ENCODE results near the gene ATG5.

The ATG5 gene

GRCh38 chr6:106220485-106220884 lies 105.1 kb downstream of the ATG5 start:
- no peak for DNase-seq (ENCODE audit: low spot score)

GRCh38 chr6:106216527-106216926 lies 109.0 kb downstream of the ATG5 start:
- DNase-seq (ENCODE audit: low spot score) = no peak

DNA sequence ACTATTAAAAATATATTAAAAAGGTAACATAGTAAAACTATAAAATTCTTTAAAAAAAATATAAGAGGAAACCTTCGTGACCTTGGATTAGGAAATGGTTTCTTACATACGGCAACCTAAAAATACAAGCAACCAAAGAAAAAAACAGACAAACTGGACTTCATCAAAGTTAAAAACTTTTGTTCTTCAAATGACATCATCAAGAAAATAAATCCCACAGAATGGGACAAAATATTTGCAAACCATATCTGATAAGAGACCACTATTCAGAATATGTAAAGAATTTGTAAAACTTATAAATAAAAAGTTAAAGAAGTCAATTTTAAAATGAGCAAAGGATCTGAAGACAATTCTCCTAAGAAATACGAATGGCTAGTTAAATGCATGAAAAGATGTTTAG lies 110.0 kb downstream of the ATG5 start:
- no peak for DNase-seq (ENCODE audit: low spot score)

DNA sequence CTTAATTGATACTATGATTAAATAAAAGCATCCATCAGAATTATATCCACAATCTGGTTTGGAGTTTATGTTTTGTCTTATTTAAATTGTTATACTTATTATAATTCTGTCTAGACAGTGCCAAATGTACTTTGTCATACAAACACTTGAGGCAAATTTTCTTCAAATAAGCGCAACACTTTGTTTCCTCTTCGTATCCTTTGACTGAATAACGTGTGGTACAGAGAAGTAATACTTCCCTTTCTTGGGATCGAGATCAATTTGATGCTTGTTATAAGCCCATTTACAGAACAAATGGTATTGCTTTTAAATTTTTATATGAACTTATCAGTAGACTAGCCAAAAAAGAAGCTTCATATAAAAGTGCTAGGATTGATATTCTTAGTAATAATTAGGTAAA lies 111.0 kb downstream of the ATG5 start:
- no peak for DNase-seq (ENCODE audit: low spot score)

- DNase-seq (ENCODE audit: low spot score) = no peak
Observed at GRCh38 chr6:106213660-106214289, 111.8 kb downstream of the ATG5 start.

DNA sequence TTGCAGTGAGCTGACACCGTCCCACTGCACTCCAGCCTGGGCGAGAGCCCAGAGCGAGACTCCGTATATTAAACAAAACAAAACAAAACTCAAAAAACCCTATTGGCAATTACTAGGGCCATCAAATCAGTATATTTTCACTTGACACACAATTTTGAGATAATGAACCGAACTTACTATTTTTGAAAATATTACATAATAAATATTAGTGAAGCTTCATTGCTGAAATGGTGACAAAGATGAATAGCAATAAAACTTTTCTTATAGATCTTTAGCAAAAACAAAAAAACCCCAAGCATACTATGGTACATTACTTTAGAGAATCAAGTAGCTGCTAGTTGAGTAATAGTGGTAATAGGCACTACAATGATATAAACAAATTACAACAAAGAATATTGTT lies 113.0 kb downstream of the ATG5 start:
- DNase-seq (ENCODE audit: low spot score) = no peak

- DNase-seq (ENCODE audit: low spot score) = no peak
Observed at GRCh38 chr6:106206905-106207304, 118.7 kb downstream of the ATG5 start.

DNA sequence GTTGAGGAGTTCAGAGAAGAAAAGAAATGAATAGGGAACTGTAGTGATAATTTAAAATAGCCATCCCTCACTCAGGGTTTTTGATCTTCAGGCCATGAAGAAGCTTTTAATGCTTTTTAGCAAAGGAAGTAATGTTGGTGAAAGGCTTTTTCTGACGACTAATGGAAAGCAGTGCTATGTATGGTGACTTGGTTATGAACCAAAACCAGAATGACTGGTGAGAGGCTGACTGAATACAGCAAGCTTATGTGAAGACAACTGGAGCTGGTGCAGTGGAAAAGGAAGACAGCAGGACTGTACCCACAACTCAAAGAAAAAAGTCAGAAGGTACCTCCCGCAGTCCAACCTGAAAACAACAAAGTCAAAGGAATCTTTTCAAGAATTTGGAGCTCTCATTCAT lies 120.6 kb downstream of the ATG5 start:
- no peak for DNase-seq (ENCODE audit: low spot score)

GRCh38 chr6:106199998-106200397 lies 125.6 kb downstream of the ATG5 start:
- DNase-seq (ENCODE audit: low spot score) = no peak

DNA sequence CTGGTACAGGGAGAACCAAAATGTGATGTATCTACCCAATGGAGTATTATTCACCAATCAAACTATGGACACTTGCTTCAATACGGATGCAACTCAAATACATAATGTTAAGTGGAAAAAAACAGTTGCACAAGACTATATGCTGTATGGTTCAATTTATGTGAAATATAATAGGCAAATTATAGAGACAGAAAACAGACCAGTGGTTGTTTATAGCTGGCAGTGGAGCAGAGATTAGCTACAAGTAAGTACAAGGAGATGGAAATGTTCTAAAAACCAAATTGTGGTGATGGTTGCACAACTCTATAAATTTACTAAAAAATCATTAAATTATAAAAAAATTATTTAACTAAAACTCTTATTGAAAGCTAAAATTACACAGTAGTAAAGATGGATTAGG lies 126.2 kb downstream of the ATG5 start:
- DNase-seq (ENCODE audit: low spot score) = no peak

GRCh38 chr6:106197441-106197840 lies 128.1 kb downstream of the ATG5 start:
- no peak for DNase-seq (ENCODE audit: low spot score)

DNA sequence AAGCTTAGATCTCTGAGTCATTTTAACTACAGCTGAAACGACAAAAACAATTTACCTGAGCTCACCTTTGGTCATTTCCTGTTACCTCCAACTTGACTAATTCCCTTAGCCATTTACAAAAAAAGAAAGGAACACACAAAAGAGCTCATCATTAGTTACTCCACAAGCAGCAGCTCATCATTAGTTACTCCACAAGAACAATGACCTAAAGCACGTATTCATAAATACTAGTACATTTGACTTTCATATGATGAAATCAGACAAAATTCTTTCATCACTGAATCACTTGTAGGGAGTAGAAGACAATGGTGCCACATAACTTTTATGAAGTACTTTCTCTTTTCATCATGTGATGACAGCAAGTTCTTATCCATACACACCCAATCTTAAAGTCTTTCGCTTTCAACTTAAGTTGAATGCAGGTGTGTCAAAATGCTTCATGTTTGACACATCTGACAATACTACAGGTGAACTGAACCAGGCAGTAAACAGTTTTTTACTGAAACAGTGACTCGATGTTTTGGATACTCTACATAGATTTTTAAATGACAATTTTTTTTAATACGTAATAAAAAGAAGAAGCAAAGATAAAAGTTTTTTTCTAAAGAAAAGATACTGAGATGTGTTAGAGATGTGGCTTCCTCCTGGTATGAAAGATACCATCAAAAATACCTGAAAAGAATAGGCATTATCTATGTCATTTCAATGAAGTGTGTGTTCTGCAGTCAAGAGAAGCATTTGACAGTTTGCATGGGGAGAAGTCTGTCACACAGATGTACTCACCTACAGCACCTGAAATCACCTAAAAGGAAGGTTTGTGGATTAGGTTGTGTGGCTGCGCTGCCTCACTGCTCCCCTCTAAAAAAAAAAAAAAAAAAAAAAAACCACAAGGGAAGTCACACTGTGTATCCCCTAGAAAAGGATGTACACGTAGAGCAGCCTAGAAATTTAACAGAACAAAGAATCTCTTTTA lies 130.3 kb downstream of the ATG5 start:
- DNase-seq (ENCODE audit: low spot score) = no peak

DNA sequence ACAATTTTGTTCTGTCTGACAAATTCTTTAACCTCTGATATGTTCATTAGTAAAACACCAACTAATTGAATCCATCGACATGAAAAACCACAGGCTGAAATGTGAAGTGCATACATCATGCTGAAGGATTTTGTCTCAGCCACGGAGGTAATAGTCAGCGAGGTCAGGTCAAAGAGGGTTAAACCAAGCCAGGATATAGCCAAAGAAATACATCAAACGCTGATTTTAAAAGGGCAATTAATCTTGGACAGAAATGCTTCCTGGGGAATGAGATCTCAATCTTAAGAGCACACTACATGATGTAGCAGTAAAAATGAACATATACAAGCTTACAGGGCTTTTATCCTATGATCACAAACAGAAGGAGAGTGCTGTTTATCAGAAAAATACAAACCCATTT lies 132.7 kb downstream of the ATG5 start:
- no peak for DNase-seq (ENCODE audit: low spot score)

GRCh38 chr6:106188104-106188794 lies 137.3 kb downstream of the ATG5 start:
- no peak for DNase-seq (ENCODE audit: low spot score)

DNA sequence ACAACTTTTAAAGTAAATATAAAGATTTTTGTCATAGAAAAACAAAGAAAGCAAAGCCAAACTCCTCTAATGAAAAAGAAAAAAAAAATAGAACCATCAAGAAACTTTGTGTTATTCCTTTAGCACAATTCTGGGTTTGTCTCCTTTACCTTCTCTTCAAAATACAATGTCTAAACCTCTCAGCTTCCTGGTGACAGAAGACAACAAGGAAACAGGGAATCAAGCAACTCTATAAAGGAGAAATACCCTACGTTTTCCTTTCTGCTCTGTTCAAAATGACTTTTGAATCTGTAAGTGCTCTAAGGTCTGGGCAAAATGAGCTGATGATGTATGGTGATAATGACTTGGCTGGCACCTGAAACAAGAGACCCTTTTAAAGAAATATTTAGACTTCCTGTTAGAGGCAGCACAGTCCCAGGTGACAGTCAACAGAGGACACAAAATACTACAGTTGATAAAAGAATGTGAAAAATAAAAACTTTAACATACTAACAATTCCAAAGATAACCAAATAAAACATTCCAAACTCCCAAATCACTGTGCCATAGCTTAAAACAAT lies 138.1 kb downstream of the ATG5 start:
- DNase-seq (ENCODE audit: low spot score) = no peak

DNA sequence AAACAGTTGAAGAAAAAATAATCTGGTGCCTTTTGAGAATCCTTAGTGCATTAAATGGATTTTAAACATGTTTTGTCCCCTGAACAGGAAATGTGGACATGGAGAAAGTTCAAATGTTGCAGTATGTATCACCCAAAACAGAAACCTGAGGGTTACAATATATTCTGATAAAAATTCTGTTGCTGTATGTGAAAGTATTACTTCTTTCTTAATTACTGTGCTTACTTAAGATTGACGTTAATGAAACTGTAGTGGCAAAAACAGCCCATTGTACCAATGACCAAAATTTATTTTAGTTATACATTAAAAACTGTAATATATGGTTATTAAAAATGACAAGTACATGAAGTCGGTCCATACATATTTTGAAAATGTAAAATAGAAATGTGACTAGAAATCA lies 138.8 kb downstream of the ATG5 start:
- no peak for DNase-seq (ENCODE audit: low spot score)

DNA sequence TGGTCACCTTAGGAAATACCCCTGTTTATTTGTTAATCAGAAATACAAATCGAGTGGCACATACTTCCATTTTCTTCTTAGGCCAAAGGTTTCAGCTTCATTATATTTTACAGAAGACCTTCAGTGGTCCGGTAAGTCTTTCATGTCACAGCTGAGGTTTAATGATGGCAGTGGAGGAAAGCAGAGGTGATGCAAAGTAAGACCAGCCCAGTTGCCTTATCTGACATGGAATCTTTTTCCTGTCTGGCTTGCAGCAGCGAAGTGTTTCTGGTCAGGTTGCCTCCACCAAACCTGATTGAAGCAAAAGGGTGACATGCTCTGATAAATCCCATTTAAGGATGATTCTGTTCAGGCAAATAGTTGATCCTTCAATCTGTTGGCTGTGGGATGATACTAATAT lies 139.4 kb downstream of the ATG5 start:
- DNase-seq (ENCODE audit: low spot score) = no peak

- DNase-seq (ENCODE audit: low spot score) = no peak
Observed at GRCh38 chr6:106185615-106186014, 139.9 kb downstream of the ATG5 start.

- no peak for DNase-seq (ENCODE audit: low spot score)
Observed at GRCh38 chr6:106184629-106185028, 140.9 kb downstream of the ATG5 start.

DNA sequence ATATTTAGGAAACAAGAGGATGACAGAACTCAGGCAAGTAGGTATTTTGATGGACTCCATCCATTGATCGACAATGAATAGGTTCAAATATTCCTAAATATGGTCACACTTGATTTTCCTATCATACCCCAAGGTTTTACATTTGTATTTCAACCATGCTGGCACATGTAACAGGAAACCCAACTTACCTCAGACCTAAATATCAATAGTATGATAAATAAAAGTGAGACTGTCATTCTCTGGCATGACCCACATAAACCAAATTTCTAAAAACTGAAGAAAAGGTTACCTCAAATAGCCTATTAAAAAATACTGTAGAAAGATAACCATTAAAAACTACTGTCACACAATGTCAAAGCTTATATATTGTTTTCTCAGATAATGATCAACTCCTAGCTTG lies 142.1 kb downstream of the ATG5 start:
- no peak for DNase-seq (ENCODE audit: low spot score)

DNA sequence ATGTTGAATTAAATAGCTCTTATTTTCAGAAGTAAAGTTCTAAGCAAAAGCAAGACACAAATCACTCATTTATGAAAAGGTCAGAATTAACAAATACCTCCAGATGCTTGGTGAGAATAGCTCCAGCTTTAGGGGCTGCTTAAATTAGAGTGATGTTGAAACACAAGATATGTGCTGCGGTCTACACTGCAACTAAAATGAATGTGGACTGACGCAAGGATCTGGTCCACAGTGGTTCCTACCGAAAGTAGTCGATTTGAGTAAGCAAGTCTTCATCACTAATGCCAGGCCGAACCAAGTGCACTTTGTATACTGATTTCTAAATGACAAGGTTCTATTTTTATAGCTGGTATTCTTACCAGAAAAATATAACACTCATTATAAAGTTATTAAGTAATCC lies 143.1 kb downstream of the ATG5 start:
- DNase-seq (ENCODE audit: low spot score) = no peak

DNA sequence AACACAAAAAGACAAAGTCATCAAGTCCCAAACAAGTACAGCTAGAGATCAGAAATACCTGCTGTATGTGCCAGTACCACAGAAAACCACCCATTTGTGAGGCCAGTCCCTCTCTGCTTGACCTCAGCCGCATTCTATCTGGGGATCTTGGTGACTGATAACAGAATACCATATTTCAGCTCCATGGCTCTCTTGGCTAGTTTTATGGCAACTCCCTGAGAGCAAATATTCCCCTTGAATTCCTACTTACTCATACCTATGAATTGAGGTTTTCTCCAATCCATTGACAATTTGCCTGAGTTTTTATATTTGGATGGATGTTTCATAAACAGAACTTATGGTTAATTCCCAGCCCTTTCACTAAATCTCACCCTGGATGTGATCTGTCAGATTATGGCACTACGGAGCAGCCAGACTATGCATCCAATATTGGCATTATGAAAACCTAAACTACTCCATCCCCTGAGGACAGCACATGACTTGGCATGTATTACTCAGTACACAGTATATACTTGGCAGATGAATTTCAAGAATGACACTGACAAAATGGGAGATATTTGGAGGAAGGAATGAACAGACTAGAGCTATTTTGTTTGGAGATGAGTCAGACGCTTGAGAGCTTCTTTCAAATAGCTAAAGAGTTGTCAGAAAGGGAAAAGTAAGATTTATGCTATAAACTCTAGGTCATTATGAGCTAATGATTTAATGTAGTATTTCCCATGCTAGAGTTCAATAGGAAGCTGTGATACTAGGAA lies 143.7 kb downstream of the ATG5 start:
- no peak for DNase-seq (ENCODE audit: low spot score)
